ENCODE data around the gene BAIAP2.
"Not testable (repeated sequence)": the region's sequence is repeated elsewhere in the genome, so short reads cannot be mapped to it uniquely, and the experiment has no call there.

BAIAP2 gene

GRCh38 chr17:81002013-81002384 is 33.0 kb upstream of the BAIAP2 start:
- no peak for DNase-seq

GRCh38 chr17:81002409-81003361 is 32.3 kb upstream of the BAIAP2 start:
- no peak for DNase-seq

- DNase-seq: no peak
Observed at GRCh38 chr17:81003711-81004475, 31.1 kb upstream of the BAIAP2 start.

- DNase-seq: no peak
Observed at GRCh38 chr17:81006891-81007290, 28.1 kb upstream of the BAIAP2 start.

- DNase-seq: no peak
Observed at GRCh38 chr17:81008140-81008539, 26.8 kb upstream of the BAIAP2 start.

- DNase-seq: no peak
Observed at GRCh38 chr17:81009136-81009535, 25.8 kb upstream of the BAIAP2 start.

- no peak for DNase-seq
Observed at GRCh38 chr17:81010935-81011334, 24.0 kb upstream of the BAIAP2 start.

GRCh38 chr17:81011951-81012350 is 23.0 kb upstream of the BAIAP2 start:
- no peak for DNase-seq

- DNase-seq: no peak
Observed at GRCh38 chr17:81012574-81013447, 22.1 kb upstream of the BAIAP2 start.

- DNase-seq: no peak
Observed at GRCh38 chr17:81013642-81014041, 21.3 kb upstream of the BAIAP2 start.

- no peak for DNase-seq
Observed at GRCh38 chr17:81015136-81015535, 19.8 kb upstream of the BAIAP2 start.

- DNase-seq: no peak
Observed at GRCh38 chr17:81016575-81016974, 18.4 kb upstream of the BAIAP2 start.

- not testable (repeated sequence) for DNase-seq
Observed at GRCh38 chr17:81017330-81017729, 17.6 kb upstream of the BAIAP2 start.

- DNase-seq: peak; percentile 19 to 78
Observed at GRCh38 chr17:81018044-81018802, 16.7 kb upstream of the BAIAP2 start.

- DNase-seq: no peak
Observed at GRCh38 chr17:81019563-81020442, 15.1 kb upstream of the BAIAP2 start.

- no peak for DNase-seq
Observed at GRCh38 chr17:81020443-81020766, 14.5 kb upstream of the BAIAP2 start.

GRCh38 chr17:81020767-81021497 is 14.0 kb upstream of the BAIAP2 start:
- peak in 1 of 2 donors; percentile 21 for DNase-seq

- DNase-seq: no peak
Observed at GRCh38 chr17:81021531-81022343, 13.2 kb upstream of the BAIAP2 start.

GRCh38 chr17:81022344-81022676 is 12.6 kb upstream of the BAIAP2 start:
- DNase-seq: no peak
